Vagina (tissue), 2 donors: Measurements from ENCODE around the gene MBLAC1. TPM values are rescaled to one million over a fixed set of nuclear protein-coding genes. Genes with fewer than 3 reads are reported as not detected.
A peak's percentile ranks its signal among the peaks of the same experiment; 100 is the strongest.

Experiments
- DNase-seq, 2 donors: peaks; one replicate each; pipeline ENCODE4 v3.0.0-alpha.2; 2017; ENCODE audit errors: extremely low spot score in 2 of 2
- H3K27ac ChIP-seq: fragments of 200-600 bp; sonication (generic); one replicate; pipeline ENCODE4 v1.5.1; 2019
- H3K27me3 ChIP-seq: fragments of 200-600 bp; sonication (generic); one replicate; pipeline ENCODE4 v1.5.1; 2019
- H3K36me3 ChIP-seq, 2 donors: fragments of 200-600 bp; sonication (generic); one replicate each; pipeline ENCODE4 v1.5.1; 2017 to 2019
- H3K4me1 ChIP-seq: fragments of 200-600 bp; sonication (generic); one replicate; pipeline ENCODE4 v1.5.1; 2019
- H3K4me3 ChIP-seq, 2 donors: fragments of 200-600 bp; sonication (generic); 1 replicate in 1 of 2; 2 replicates in 1 of 2; pipeline ENCODE4 v1.5.1; 2016 to 2019
- H3K9me3 ChIP-seq: fragments of 200-600 bp; sonication (generic); one replicate; pipeline ENCODE4 v1.5.1; 2019
- POLR2A ChIP-seq, 2 donors: fragments of 450-650 bp; IDR thresholded peaks; one replicate each; pipeline ENCODE4 v1.6.1; 2017; ENCODE audit warnings: antibody characterized with exemption in 2 of 2, mild to moderate bottlenecking in 2 of 2, moderate library complexity in 2 of 2
- POLR2AphosphoS5 ChIP-seq, 2 donors: sonication (generic); formaldehyde crosslinking; IDR thresholded peaks; one replicate each; pipeline ENCODE4 v1.9.0; 2017; ENCODE audit warnings: antibody characterized with exemption in 2 of 2, mild to moderate bottlenecking in 2 of 2, low read depth in 1 of 2; ENCODE audit not compliant: insufficient read depth in 1 of 2
- intact Hi-C: fragments of 100-400 bp; cut with DNase I; formaldehyde crosslinking; loops from one replicate; pipeline ENCODE4 v1.15.1; 2023
- total RNA-seq: library from RNA; depleted of rRNA; stranded (reverse); fragments of >200 nt; gene quantifications from one replicate; pipeline ENCODE4 v1.2.3, GENCODE V29; 2016
- TF ChIP-seq, protein P1 (sequence below), 3 experiments: fragments of 450-650 bp in 2 of 3; fragments of 200-600 bp in 1 of 3; sonication (generic) in 1 of 3; IDR thresholded peaks; one replicate each; pipeline ENCODE4 v1.5.1; 2017 to 2019; ENCODE audit warnings: antibody characterized with exemption in 3 of 3, mild to moderate bottlenecking in 2 of 3, moderate library complexity in 2 of 3

The MBLAC1 gene
- total RNA-seq, 1 donor from 2014 or later = 2.9 TPM

DNA sequence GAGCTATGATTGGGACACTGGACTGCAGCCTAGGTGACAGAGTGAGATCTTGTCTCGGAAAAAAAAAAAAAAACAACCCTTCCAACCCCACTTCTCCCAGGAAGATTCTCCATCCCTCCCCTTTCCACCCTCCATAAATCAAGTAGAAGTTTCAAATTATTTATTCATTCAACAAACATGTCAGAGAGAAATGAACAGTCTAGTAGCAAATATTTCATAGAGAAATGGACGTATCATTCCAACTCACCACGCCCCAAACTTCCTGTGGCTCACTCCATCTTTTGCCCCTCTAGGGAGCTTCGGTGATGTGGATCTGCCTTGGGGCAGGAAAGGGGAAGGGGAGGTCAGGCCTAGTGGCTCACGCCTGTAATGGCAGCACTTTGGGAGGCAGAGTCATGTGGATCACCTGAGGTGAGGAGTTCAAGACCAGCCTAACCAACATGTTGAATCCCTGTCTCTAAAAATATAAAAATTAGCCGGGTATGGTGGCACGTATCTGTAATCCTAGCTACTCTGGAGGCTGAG, 32.4 kb downstream of the MBLAC1 start:
- peaks cover 0 to 17% of the 10 kb centered on the region in 2 donors for H3K36me3 ChIP-seq
- peak overlapping the region; percentile 75 to 79 for H3K4me3 ChIP-seq
- peak overlapping the region; percentile 80 for H3K27ac ChIP-seq
- H3K9me3 ChIP-seq = no peaks in the 10 kb centered on the region
- DNase-seq = no peak
- no peaks in the 10 kb centered on the region for H3K27me3 ChIP-seq
- TF ChIP-seq, protein P1, sequence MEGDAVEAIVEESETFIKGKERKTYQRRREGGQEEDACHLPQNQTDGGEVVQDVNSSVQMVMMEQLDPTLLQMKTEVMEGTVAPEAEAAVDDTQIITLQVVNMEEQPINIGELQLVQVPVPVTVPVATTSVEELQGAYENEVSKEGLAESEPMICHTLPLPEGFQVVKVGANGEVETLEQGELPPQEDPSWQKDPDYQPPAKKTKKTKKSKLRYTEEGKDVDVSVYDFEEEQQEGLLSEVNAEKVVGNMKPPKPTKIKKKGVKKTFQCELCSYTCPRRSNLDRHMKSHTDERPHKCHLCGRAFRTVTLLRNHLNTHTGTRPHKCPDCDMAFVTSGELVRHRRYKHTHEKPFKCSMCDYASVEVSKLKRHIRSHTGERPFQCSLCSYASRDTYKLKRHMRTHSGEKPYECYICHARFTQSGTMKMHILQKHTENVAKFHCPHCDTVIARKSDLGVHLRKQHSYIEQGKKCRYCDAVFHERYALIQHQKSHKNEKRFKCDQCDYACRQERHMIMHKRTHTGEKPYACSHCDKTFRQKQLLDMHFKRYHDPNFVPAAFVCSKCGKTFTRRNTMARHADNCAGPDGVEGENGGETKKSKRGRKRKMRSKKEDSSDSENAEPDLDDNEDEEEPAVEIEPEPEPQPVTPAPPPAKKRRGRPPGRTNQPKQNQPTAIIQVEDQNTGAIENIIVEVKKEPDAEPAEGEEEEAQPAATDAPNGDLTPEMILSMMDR (IDR thresholded peaks at IDR 0.05) = no peak
- TF ChIP-seq POLR2A (IDR thresholded peaks at IDR 0.05) = no peak
- no peak for TF ChIP-seq POLR2AphosphoS5 (IDR thresholded peaks at IDR 0.05; ENCODE audit: insufficient read depth in 1 of 2, low read depth in 1 of 2)
- intact Hi-C loops = no loop called here
- H3K4me1 ChIP-seq = peaks cover 33% of the 10 kb centered on the region

DNA sequence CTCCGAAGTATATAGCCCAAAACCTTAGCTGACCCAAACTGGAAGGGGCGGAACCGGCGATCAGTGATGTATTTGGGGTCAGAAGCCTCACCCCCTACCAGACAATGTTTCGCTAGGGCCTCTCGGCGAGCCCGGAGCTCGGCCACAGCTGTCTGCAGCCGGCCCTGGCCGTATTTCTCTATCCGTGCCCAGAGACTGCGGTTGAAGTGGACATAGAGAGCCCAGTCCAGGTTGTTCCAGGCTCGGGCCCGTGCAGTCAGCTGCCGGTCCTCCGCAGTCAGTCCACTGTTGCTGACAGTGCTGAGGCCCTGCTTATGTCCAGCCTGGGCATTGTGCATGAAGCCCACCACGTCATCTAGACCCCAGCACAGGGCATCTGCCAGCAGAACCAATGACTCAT, 33.3 kb downstream of the MBLAC1 start:
- Histone ChIP-seq H3K4me3 (no peak overlapping the region), H3K9me3 (no peaks in the 10 kb centered on the region), H3K36me3 (peaks cover 0 to 14% of the 10 kb centered on the region in 2 donors), H3K27me3 (no peaks in the 10 kb centered on the region), H3K4me1 (peaks cover 24% of the 10 kb centered on the region), H3K27ac (no peak overlapping the region)
- intact Hi-C loops = no loop called here
- DNase-seq = no peak
- TF ChIP-seq POLR2AphosphoS5 (IDR thresholded peaks at IDR 0.05; ENCODE audit: insufficient read depth in 1 of 2, low read depth in 1 of 2) (no peak), POLR2A (IDR thresholded peaks at IDR 0.05) (no peak)
- TF ChIP-seq, protein P1 (IDR thresholded peaks at IDR 0.05) = no peak

- peaks cover 21% of the 10 kb centered on the region for H3K4me1 ChIP-seq
- H3K27ac ChIP-seq = no peak overlapping the region
Measured at GRCh38 chr7:100163006-100163531, 36.3 kb downstream of the MBLAC1 start.

GRCh38 chr7:100163871-100164270, 37.1 kb downstream of the MBLAC1 start:
- intact Hi-C loops = no loop called here
- Histone ChIP-seq H3K27me3 (no peaks in the 10 kb centered on the region), H3K4me1 (peaks cover 23% of the 10 kb centered on the region), H3K27ac (no peak overlapping the region), H3K36me3 (no peaks in the 10 kb centered on the region), H3K4me3 (no peak overlapping the region), H3K9me3 (no peaks in the 10 kb centered on the region)
- DNase-seq = no peak
- TF ChIP-seq POLR2AphosphoS5 (IDR thresholded peaks at IDR 0.05; ENCODE audit: insufficient read depth in 1 of 2, low read depth in 1 of 2) = no peak

More at GRCh38 chr7:100163006-100163531, 36.3 kb downstream of the MBLAC1 start:
- Histone ChIP-seq H3K9me3 (no peaks in the 10 kb centered on the region), H3K36me3 (no peaks in the 10 kb centered on the region), H3K27me3 (no peaks in the 10 kb centered on the region), H3K4me3 (no peak overlapping the region)
- intact Hi-C loops = no loop called here
- no peak for DNase-seq
- no peak for TF ChIP-seq POLR2AphosphoS5 (IDR thresholded peaks at IDR 0.05; ENCODE audit: insufficient read depth in 1 of 2, low read depth in 1 of 2)
- TF ChIP-seq POLR2A (IDR thresholded peaks at IDR 0.05) = no peak
- TF ChIP-seq, protein P1 (IDR thresholded peaks at IDR 0.05) = no peak

DNA sequence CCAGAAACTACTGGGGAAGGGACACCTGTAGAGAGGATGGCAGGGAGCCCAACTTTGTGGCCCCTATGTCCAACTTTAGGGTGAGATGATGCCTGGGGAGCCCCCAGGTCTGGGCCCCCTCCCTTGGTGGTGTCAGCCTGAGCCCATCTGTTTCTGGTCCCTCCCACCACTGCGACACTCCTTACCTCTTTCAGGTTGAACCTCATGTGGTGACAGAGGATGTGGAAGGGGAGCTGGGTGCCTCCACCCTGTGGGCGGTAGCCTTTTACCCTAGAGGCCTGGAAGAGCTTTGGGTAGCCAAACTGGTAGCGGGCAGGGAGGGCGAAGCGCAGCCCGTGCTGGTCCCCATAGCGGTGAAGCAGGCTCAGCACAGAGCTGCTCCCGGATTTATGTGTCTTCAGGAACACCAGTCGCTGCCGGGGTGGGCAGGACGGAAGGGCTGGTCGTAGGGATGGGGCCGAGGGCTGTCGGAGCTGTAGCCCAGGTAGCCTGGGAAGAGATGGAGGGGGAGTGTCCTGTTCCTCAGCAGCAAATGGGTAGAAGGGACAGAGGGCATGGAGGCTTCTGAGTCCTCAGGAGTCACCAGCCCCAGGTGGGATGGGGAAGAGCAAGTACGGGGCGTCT, 39.7 kb downstream of the MBLAC1 start:
- Histone ChIP-seq H3K27me3 (no peaks in the 10 kb centered on the region), H3K36me3 (no peaks in the 10 kb centered on the region), H3K4me3 (no peak overlapping the region), H3K27ac (no peak overlapping the region), H3K4me1 (peaks cover 25% of the 10 kb centered on the region), H3K9me3 (no peaks in the 10 kb centered on the region)
- TF ChIP-seq, protein P1 (IDR thresholded peaks at IDR 0.05) = no peak
- TF ChIP-seq POLR2A (IDR thresholded peaks at IDR 0.05) (no peak), POLR2AphosphoS5 (IDR thresholded peaks at IDR 0.05; ENCODE audit: insufficient read depth in 1 of 2, low read depth in 1 of 2) (no peak)
- DNase-seq = no peak
- intact Hi-C loops = no loop called here
